Measurements from ENCODE around the gene PEMT. TPM values are rescaled to one million over a fixed set of nuclear protein-coding genes. Genes with fewer than 3 reads are reported as not detected.

PEMT gene
- total RNA-seq, 4 donors from 2014 or later, result 3.2 to 10.2 (median 7.1) TPM

DNA sequence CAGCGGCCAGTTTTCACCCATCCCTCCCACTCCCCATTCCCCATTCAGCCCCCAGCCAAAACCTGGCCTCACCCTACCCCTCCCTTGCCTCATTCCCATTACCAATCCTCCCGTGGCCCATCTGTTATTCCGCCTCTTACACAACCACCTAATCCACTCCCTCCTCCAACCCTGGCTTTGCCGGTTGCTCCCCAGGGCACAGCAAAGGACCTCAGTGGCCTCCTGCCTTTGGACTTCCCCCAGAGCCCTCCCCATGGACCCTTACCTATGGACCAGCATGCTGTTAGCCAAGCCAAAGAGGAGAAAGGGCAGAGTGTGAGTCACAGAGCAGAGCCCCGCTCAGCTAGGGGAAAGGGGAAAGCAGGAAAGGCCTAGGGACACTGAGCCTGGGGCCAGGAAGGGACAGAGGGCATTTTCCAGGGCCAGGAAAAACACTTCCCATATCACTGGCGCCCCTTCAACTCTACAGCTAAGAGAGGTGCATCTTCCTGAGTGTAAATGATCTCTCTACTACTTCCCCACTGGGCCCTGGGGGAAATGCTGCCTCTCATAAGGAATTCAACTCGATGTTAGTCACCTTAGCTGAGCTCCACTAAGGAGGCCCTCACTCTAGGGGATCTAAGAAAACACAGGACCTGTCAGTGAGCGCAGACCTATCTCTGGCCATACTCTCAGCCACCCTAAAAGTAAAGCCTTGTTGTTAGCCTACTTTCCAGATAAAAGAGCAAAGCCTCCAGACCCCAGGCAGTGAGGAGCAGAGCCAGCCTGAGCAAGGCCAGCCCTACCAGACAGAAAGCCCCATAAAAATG lies 10.6 kb downstream of the PEMT start:
- TF ChIP-seq POLR2AphosphoS5 (IDR thresholded peaks at IDR 0.05), result no peak
- TF ChIP-seq, protein P1, sequence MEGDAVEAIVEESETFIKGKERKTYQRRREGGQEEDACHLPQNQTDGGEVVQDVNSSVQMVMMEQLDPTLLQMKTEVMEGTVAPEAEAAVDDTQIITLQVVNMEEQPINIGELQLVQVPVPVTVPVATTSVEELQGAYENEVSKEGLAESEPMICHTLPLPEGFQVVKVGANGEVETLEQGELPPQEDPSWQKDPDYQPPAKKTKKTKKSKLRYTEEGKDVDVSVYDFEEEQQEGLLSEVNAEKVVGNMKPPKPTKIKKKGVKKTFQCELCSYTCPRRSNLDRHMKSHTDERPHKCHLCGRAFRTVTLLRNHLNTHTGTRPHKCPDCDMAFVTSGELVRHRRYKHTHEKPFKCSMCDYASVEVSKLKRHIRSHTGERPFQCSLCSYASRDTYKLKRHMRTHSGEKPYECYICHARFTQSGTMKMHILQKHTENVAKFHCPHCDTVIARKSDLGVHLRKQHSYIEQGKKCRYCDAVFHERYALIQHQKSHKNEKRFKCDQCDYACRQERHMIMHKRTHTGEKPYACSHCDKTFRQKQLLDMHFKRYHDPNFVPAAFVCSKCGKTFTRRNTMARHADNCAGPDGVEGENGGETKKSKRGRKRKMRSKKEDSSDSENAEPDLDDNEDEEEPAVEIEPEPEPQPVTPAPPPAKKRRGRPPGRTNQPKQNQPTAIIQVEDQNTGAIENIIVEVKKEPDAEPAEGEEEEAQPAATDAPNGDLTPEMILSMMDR (IDR thresholded peaks at IDR 0.05), result no peak
- TF ChIP-seq EP300 (IDR thresholded peaks at IDR 0.05; ENCODE audit: low read depth), result no peak
- TF ChIP-seq POLR2A (IDR thresholded peaks at IDR 0.05), result no peak
- WGBS, 2 donors (ENCODE audit: low coverage in 1 of 2), result 82 to 84% methylated on average over 4 to 8 of the region's 8 CpGs
- no peaks in the 10 kb centered on the region for H3K27me3 ChIP-seq
- no peaks in the 10 kb centered on the region for H3K4me1 ChIP-seq
- DNase-seq, result no peak
- no peaks in the 10 kb centered on the region for H3K9me3 ChIP-seq
- H3K4me3 ChIP-seq, result no peak overlapping the region
- no peaks in the 10 kb centered on the region for H3K36me3 ChIP-seq
- intact Hi-C loops (cut with DNase I; ENCODE audit: low total_unique reads), result no loop called here
- no peak overlapping the region for H3K27ac ChIP-seq
- in situ Hi-C loops (cut with MboI; ENCODE audit: low pct_ligation_motif_present in 1 of 4, low pct_unique_long_range_greater_than_20kb in 1 of 4, low sequenced_read_pairs in 3 of 4), result no loop called here

DNA sequence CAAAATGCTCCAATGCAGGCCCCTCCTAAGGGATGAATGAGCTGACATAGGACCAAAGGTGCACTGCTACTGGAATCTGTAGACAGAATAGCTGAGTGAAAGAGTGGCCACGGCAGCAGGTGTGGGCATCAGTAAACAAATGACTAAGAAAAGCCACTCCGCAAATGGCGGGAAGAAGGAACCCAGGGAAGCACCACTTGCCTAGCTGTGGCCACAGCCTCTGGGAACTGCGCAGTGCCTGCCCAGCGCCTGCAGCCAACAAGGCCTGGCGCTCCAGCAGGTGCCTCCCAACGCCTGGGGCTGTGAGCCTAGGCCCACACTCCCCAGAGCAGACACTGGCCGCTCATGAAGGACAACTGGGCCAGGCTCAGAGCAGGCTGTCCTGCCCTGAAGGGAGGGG lies 11.8 kb downstream of the PEMT start:
- TF ChIP-seq POLR2AphosphoS5 (IDR thresholded peaks at IDR 0.05), result no peak
- no peak for TF ChIP-seq POLR2A (IDR thresholded peaks at IDR 0.05)
- no peak for TF ChIP-seq EP300 (IDR thresholded peaks at IDR 0.05; ENCODE audit: low read depth)
- TF ChIP-seq, protein P1 (IDR thresholded peaks at IDR 0.05), result no peak
- WGBS, 2 donors (ENCODE audit: low coverage in 1 of 2), result 89% methylated on average over 8 of the region's 8 CpGs; no CpG with 5 or more reads in 1 of the 2 donors
- in situ Hi-C loops (cut with MboI; ENCODE audit: low pct_ligation_motif_present in 1 of 4, low pct_unique_long_range_greater_than_20kb in 1 of 4, low sequenced_read_pairs in 3 of 4), result no loop called here
- intact Hi-C loops (cut with DNase I; ENCODE audit: low total_unique reads), result no loop called here
- Histone ChIP-seq H3K9me3 (no peaks in the 10 kb centered on the region), H3K27me3 (no peaks in the 10 kb centered on the region), H3K4me1 (no peaks in the 10 kb centered on the region), H3K27ac (no peak overlapping the region), H3K36me3 (no peaks in the 10 kb centered on the region), H3K4me3 (no peak overlapping the region)
- DNase-seq, result no peak

DNA sequence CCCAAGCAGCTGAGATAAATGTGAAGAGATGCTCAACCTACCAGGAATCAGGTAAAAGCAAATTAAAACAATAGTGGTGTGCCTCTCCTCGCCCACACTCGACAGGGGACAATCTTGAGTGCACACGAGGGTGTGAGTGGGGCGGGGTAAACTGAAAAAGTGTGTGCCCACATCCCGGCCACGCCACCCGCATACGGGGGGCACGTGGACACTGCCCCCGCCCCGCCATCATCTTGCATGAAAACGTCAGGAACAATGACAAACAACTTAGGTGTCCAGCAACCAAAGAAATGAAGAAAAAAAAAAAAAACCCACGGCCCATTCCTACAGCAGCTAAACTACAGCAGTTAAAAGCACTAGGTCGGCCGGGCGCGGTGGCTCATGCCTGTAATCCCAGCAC lies 14.1 kb downstream of the PEMT start:
- H3K9me3 ChIP-seq, result no peaks in the 10 kb centered on the region
- in situ Hi-C loops (cut with MboI; ENCODE audit: low pct_ligation_motif_present in 1 of 4, low pct_unique_long_range_greater_than_20kb in 1 of 4, low sequenced_read_pairs in 3 of 4), result no loop called here
- H3K27ac ChIP-seq, result no peak overlapping the region
- TF ChIP-seq, protein P1 (IDR thresholded peaks at IDR 0.05), result no peak
- TF ChIP-seq POLR2AphosphoS5 (IDR thresholded peaks at IDR 0.05), result no peak
- no peak for TF ChIP-seq POLR2A (IDR thresholded peaks at IDR 0.05)
- TF ChIP-seq EP300 (IDR thresholded peaks at IDR 0.05; ENCODE audit: low read depth), result no peak
- H3K4me3 ChIP-seq, result no peak overlapping the region
- intact Hi-C loops (cut with DNase I; ENCODE audit: low total_unique reads), result no loop called here
- no peaks in the 10 kb centered on the region for H3K36me3 ChIP-seq
- H3K4me1 ChIP-seq, result no peaks in the 10 kb centered on the region
- WGBS, 2 donors (ENCODE audit: low coverage in 1 of 2), result 83 to 89% methylated on average over 4 to 17 of the region's 17 CpGs
- no peaks in the 10 kb centered on the region for H3K27me3 ChIP-seq
- DNase-seq, result no peak

DNA sequence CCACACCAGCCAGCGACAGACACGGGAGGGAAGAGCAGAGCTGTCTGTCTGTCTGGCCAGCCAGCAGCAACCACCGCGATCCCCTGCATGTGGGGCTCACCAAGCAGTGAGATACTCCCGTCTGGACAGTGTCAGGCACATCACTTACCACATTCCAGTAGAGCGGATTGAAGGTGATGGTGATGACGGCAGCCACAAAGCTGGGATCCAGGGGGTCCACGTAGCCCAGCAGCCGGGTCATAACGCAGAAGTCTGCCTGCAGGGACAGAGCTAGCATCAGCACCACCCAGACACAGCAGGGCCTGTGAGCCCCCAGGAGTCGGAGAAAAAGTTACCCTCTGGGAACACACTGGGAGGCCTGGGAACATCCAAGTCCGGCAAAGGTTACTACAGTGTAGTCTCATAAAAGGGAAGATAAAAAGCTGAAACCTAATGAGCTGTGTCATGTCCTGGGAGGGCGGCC lies 14.7 kb downstream of the PEMT start:
- intact Hi-C loops (cut with DNase I; ENCODE audit: low total_unique reads) (no loop called here), in situ Hi-C loops (cut with MboI; ENCODE audit: low pct_ligation_motif_present in 1 of 4, low pct_unique_long_range_greater_than_20kb in 1 of 4, low sequenced_read_pairs in 3 of 4) (no loop called here)
- TF ChIP-seq EP300 (IDR thresholded peaks at IDR 0.05; ENCODE audit: low read depth), result no peak
- TF ChIP-seq POLR2A (IDR thresholded peaks at IDR 0.05), result no peak
- TF ChIP-seq, protein P1 (IDR thresholded peaks at IDR 0.05), result no peak
- no peak for TF ChIP-seq POLR2AphosphoS5 (IDR thresholded peaks at IDR 0.05)
- WGBS, 2 donors (ENCODE audit: low coverage in 1 of 2), result 89 to 100% methylated on average over 1 to 13 of the region's 13 CpGs
- H3K4me3 ChIP-seq, result no peak overlapping the region
- H3K9me3 ChIP-seq, result no peaks in the 10 kb centered on the region
- no peak for DNase-seq
- no peaks in the 10 kb centered on the region for H3K4me1 ChIP-seq
- H3K27me3 ChIP-seq, result no peaks in the 10 kb centered on the region
- H3K36me3 ChIP-seq, result no peaks in the 10 kb centered on the region
- H3K27ac ChIP-seq, result no peak overlapping the region

All from transverse colon (tissue), 4 donors.